H1 (cell line): ENCODE results near the gene RIMS3. TPM values are rescaled to one million over a fixed set of nuclear protein-coding genes. Genes with fewer than 3 reads are reported as not detected.

Experiments used
- CTCF ChIA-PET: fragments of 300-600 bp; sonication (Branson Sonifier 250); formaldehyde crosslinking; loops from one replicate; lab custom pipeline; 2021; ENCODE audit not compliant: partially characterized antibody; lab: Charles Lee
- POLR2A ChIA-PET: fragments of 300-600 bp; sonication (Branson Sonifier 250); formaldehyde crosslinking; loops from one replicate; lab custom pipeline; 2021; ENCODE audit warnings: inconsistent platforms; ENCODE audit not compliant: partially characterized antibody; lab: Charles Lee
- DNase-seq, 2 experiments: peaks; one replicate each; pipeline versions ENCODE4 v3.0.0 to v3.0.0-alpha.2; 2010 to 2022; ENCODE audit warnings: low spot score in 2 of 2, low read depth in 1 of 2, mixed read lengths in 1 of 2
- FAIRE-seq: peaks from 2 replicates; lab custom pipeline; 2011; peaks lifted over from hg19 to GRCh38; lab: Jason Lieb, UNC
- H2AFZ ChIP-seq: 2 replicates; pipeline ENCODE4 v1.8.1; 2012; ENCODE audit warnings: low read length, inconsistent platforms
- H2AK5ac ChIP-seq: 2 replicates; pipeline ENCODE4 v1.6.1; 2013; ENCODE audit warnings: low read depth, low read length
- H2BK120ac ChIP-seq: replicated peaks from 2 replicates; pipeline ENCODE3; 2013; ENCODE audit warnings: low read depth, low read length, inconsistent platforms
- H2BK12ac ChIP-seq: 2 replicates; pipeline ENCODE4 v1.6.1; 2013; ENCODE audit warnings: low read depth, low read length
- H2BK15ac ChIP-seq: 2 replicates; pipeline ENCODE4 v1.6.1; 2013; ENCODE audit warnings: low read length
- H2BK20ac ChIP-seq: 2 replicates; pipeline ENCODE4 v1.6.1; 2013; ENCODE audit warnings: low read length
- H2BK5ac ChIP-seq: 2 replicates; pipeline ENCODE4 v1.6.1; 2013; ENCODE audit warnings: low read depth, low read length
- H3K14ac ChIP-seq: 2 replicates; pipeline ENCODE4 v1.6.1; 2013; ENCODE audit warnings: inconsistent platforms; ENCODE audit not compliant: insufficient read length
- H3K18ac ChIP-seq: 2 replicates; pipeline ENCODE4 v1.6.1; 2013; ENCODE audit warnings: low read length; ENCODE audit errors: extremely low read depth
- H3K23ac ChIP-seq: 2 replicates; pipeline ENCODE4 v1.6.1; 2013; ENCODE audit warnings: inconsistent platforms; ENCODE audit not compliant: insufficient read length
- H3K23me2 ChIP-seq: 2 replicates; pipeline ENCODE4 v1.6.1; 2013; ENCODE audit warnings: low read depth, low read length
- H3K27ac ChIP-seq: 2 replicates; pipeline ENCODE4 v1.6.1; 2011; ENCODE audit warnings: low read depth, low read length, inconsistent platforms
- H3K27me3 ChIP-seq, 4 experiments: replicated peaks in 1 of 4; 1 replicate in 1 of 4; 2 replicates in 3 of 4; pipeline versions ENCODE4 v1.6.1 to v1.8.1; 2011 to 2013; ENCODE audit warnings: low read length in 3 of 4, mild to moderate bottlenecking in 3 of 4, inconsistent platforms in 2 of 4, mixed read lengths in 2 of 4, moderate library complexity in 1 of 4; ENCODE audit not compliant: control insufficient read depth in 3 of 4, insufficient read depth in 3 of 4; ENCODE audit errors: extremely low read depth in 1 of 4
- H3K36me3 ChIP-seq, 4 experiments: 2 replicates each; pipeline versions ENCODE4 v1.6.1 to v1.8.1; 2011 to 2013; ENCODE audit warnings: mild to moderate bottlenecking in 4 of 4, low read length in 3 of 4, moderate library complexity in 2 of 4, control low read depth in 1 of 4, inconsistent platforms in 1 of 4; ENCODE audit not compliant: insufficient read depth in 4 of 4, control insufficient read depth in 2 of 4
- H3K4ac ChIP-seq: replicated peaks from 2 replicates; pipeline ENCODE3; 2013; ENCODE audit warnings: low read length, low read depth, mixed read lengths, inconsistent platforms; ENCODE audit not compliant: insufficient read length
- H3K4me1 ChIP-seq, 4 experiments: replicated peaks in 1 of 4; 1 replicate in 1 of 4; 2 replicates in 3 of 4; pipeline versions ENCODE4 v1.6.1 to v1.8.1; 2011 to 2013; ENCODE audit warnings: low read length in 3 of 4, inconsistent platforms in 2 of 4, mixed read lengths in 1 of 4; ENCODE audit not compliant: insufficient read depth in 4 of 4, control insufficient read depth in 3 of 4
- H3K4me2 ChIP-seq, 2 experiments: 2 replicates each; pipeline versions ENCODE4 v1.6.1 to v1.8.1; 2011 to 2013; ENCODE audit warnings: low read depth in 2 of 2, low read length in 2 of 2, control low read depth in 1 of 2, inconsistent platforms in 1 of 2, mild to moderate bottlenecking in 1 of 2; ENCODE audit not compliant: insufficient read depth in 1 of 2
- H3K4me3 ChIP-seq, 4 experiments: fragments of 200-600, 300-600 bp in 1 of 4; sonication (generic), shearing (Covaris generic), sonication (Bioruptor Twin) in 1 of 4; 2 replicates each; pipeline versions ENCODE4 v1.5.1 to v1.8.1; 2011 to 2016; ENCODE audit warnings: low read length in 4 of 4, low read depth in 3 of 4, control low read depth in 2 of 4, inconsistent platforms in 2 of 4, mild to moderate bottlenecking in 2 of 4, mixed read lengths in 1 of 4, moderate library complexity in 1 of 4; ENCODE audit not compliant: insufficient read depth in 2 of 4; ENCODE audit errors: extremely low read depth in 1 of 4
- H3K56ac ChIP-seq: replicated peaks from 2 replicates; pipeline ENCODE3; 2013; ENCODE audit warnings: low read depth, mild to moderate bottlenecking, mixed read lengths, low read length, inconsistent platforms; ENCODE audit not compliant: insufficient read length
- H3K79me1 ChIP-seq: 2 replicates; pipeline ENCODE4 v1.6.1; 2013; ENCODE audit warnings: low read depth, low read length, control low read depth
- H3K79me2 ChIP-seq, 2 experiments: 2 replicates each; pipeline versions ENCODE4 v1.6.1 to v1.8.1; 2012 to 2013; ENCODE audit warnings: low read length in 2 of 2, mild to moderate bottlenecking in 2 of 2, inconsistent platforms in 1 of 2; ENCODE audit not compliant: insufficient read depth in 2 of 2, control insufficient read depth in 1 of 2
- H3K9ac ChIP-seq, 4 experiments: replicated peaks in 1 of 4; 1 replicate in 1 of 4; 2 replicates in 3 of 4; pipeline versions ENCODE4 v1.6.1 to v1.8.1; 2011 to 2013; ENCODE audit warnings: low read depth in 3 of 4, low read length in 3 of 4, control low read depth in 2 of 4, mild to moderate bottlenecking in 2 of 4, moderate library complexity in 2 of 4, inconsistent platforms in 1 of 4; ENCODE audit errors: extremely low read depth in 1 of 4
- H3K9me3 ChIP-seq, 2 experiments: 2 replicates each; pipeline versions ENCODE4 v1.6.1 to v1.8.1; 2012 to 2013; ENCODE audit warnings: mild to moderate bottlenecking in 2 of 2, moderate library complexity in 2 of 2, control low read depth in 1 of 2, inconsistent platforms in 1 of 2, low read depth in 1 of 2, low read length in 1 of 2, mixed read lengths in 1 of 2; ENCODE audit not compliant: insufficient read depth in 2 of 2
- H4K20me1 ChIP-seq, 2 experiments: replicated peaks in 1 of 2; 2 replicates each; pipeline versions ENCODE3 to v1.8.1; 2011 to 2013; ENCODE audit warnings: inconsistent platforms in 2 of 2, low read length in 2 of 2, mild to moderate bottlenecking in 1 of 2; ENCODE audit not compliant: insufficient read depth in 2 of 2, control insufficient read depth in 1 of 2
- H4K5ac ChIP-seq: 2 replicates; pipeline ENCODE4 v1.6.1; 2013; ENCODE audit warnings: low read length, low read depth, mixed read lengths, inconsistent platforms; ENCODE audit not compliant: insufficient read length
- H4K8ac ChIP-seq: 2 replicates; pipeline ENCODE4 v1.8.0; 2013; ENCODE audit warnings: mild to moderate bottlenecking, moderate library complexity, low read length, inconsistent platforms; ENCODE audit not compliant: insufficient read depth; ENCODE audit errors: extremely low read depth
- H4K91ac ChIP-seq: replicated peaks from 2 replicates; pipeline ENCODE3; 2013; ENCODE audit warnings: low read length, mixed read lengths, inconsistent platforms; ENCODE audit not compliant: insufficient read length
- JUN ChIP-seq: IDR thresholded peaks from 2 replicates; pipeline ENCODE4 v1.6.1; 2011; ENCODE audit warnings: low read depth, mild to moderate bottlenecking, improper control_type of control experiment, low read length
- SRF ChIP-seq: IDR thresholded peaks from 2 replicates; pipeline ENCODE4 v1.6.1; 2011; ENCODE audit warnings: mild to moderate bottlenecking, low read depth, low read length, moderate library complexity
- TBP ChIP-seq: IDR thresholded peaks from 2 replicates; pipeline ENCODE4 v1.6.1; 2011; ENCODE audit warnings: low read depth, low read length, improper control_type of control experiment
- TCF12 ChIP-seq: IDR thresholded peaks from 2 replicates; pipeline ENCODE4 v1.6.1; 2011; ENCODE audit warnings: low read depth, mild to moderate bottlenecking, low read length
- WGBS, 2 experiments: shearing (Covaris generic) in 1 of 2; methylation state at CpG; one replicate each; pipeline versions ENCODE4 v1.1.6 to v1.1.7; 2013 to 2015; ENCODE audit warnings: low lambda C conversion rate in 2 of 2, mixed read lengths in 2 of 2, inconsistent platforms in 1 of 2, low coverage in 1 of 2, missing lambda C conversion rate in 1 of 2; ENCODE audit not compliant: insufficient replicate concordance in 2 of 2, insufficient coverage in 1 of 2, insufficient read length in 1 of 2; ENCODE audit errors: extremely low coverage in 1 of 2, missing lambda C conversion rate in 1 of 2; 5-methylcytosine and 5-hydroxymethylcytosine counted together
- polyA plus RNA-seq, 7 experiments: library from polyadenylated mRNA; depleted of rRNA in 3 of 7; stranded (reverse) in 5 of 7; unstranded in 2 of 7; fragments of >200 nt in 5 of 7; fragments of 200-250 nt in 2 of 7; gene quantifications; 1 replicate in 5 of 7; 2 replicates in 1 of 7; 4 replicates in 1 of 7; pipeline versions ENCODE4 v1.2.1 to v1.2.3, GENCODE V29; 2011 to 2013; ENCODE audit warnings: missing spikeins in 2 of 7, mixed read lengths in 2 of 7
- total RNA-seq: library from RNA; stranded (reverse); fragmentation: NEBNext Ultra II Directional; extraction: Animal tissue kit (Norgen Biotek cat#: 25700); gene quantifications from 2 replicates; pipeline ENCODE4 v1.2.1, GENCODE V29; 2021

RIMS3 gene
- total and polyA plus RNA-seq, 2 of the 8 experiments (the other 6 are each of a cell fraction or from before 2014, with no cell fraction given), result 13.3 to 20.6 TPM

GRCh38 chr1:40637470-40638007 is 27.9 kb downstream of the RIMS3 start:
- FAIRE-seq, result no peak

More at GRCh38 chr1:40637470-40638007, 27.9 kb downstream of the RIMS3 start:
- Histone ChIP-seq H3K4me3 (no peak overlapping the region), H3K27ac (no peak overlapping the region), H3K23ac (no peak overlapping the region), H4K5ac (no peak overlapping the region), H3K4me1 (no peaks in the 10 kb centered on the region), H3K14ac (no peak overlapping the region), H2AFZ (no peak overlapping the region), H3K36me3 (0 out of 8 replicates have a peak, but pooled peaks cover 0 to 7% (median 0%) of the 10 kb centered on the region in 4 experiments), H3K79me1 (no peaks in the 10 kb centered on the region), H3K18ac (no peak overlapping the region), H4K20me1 (peaks cover 0 to 6% of the 10 kb centered on the region in 2 experiments), H3K9ac (no peak overlapping the region), H3K27me3 (no peaks in the 10 kb centered on the region), H3K23me2 (no peaks in the 10 kb centered on the region; the same call in 1 of the 2 replicates), H4K8ac (no peak overlapping the region), H3K4me2 (no peak overlapping the region), H2AK5ac (no peak overlapping the region), H3K79me2 (no peaks in the 10 kb centered on the region), H2BK120ac (no peak overlapping the region), H4K91ac (no peak overlapping the region), H2BK12ac (no peak overlapping the region), H3K4ac (no peak overlapping the region), H2BK15ac (no peak overlapping the region), H3K56ac (no peak overlapping the region), H2BK20ac (no peak overlapping the region), H3K9me3 (no peaks in the 10 kb centered on the region), H2BK5ac (no peak overlapping the region)
- 82% methylated on average over 3 of the region's 3 CpGs; no CpG with 5 or more reads in 1 of the 2 experiments for WGBS, 2 experiments
- POLR2A ChIA-PET, result no interaction called here
- no peak for TF ChIP-seq JUN
- TF ChIP-seq TBP, result no peak
- no peak for TF ChIP-seq SRF
- TF ChIP-seq TCF12, result no peak
- CTCF ChIA-PET, result interaction anchor here (0.7 to 24.9 kb wide), 4 partner anchors 10 to 35 kb away, joined by 3 to 684 read pairs (median 4); partner anchors contain the start of gene RIMS3
- DNase-seq, result no peak
